IMR-90 (cell line): ENCODE measurements around the gene PPP1R3F. TPM values are rescaled to one million over a fixed set of nuclear protein-coding genes. Genes with fewer than 3 reads are reported as not detected.
"Not testable (repeated sequence)": the region's sequence is repeated elsewhere in the genome, so short reads cannot be mapped to it uniquely, and the experiment has no call there.

Experiments
- ATAC-seq: fragments of 200-7000 bp; cut with Tn5 transposase; 2 replicates; pipeline ENCODE4 v1.9.1; 2020; ENCODE audit warnings: low read depth, mild to moderate bottlenecking, moderate library complexity
- BruUV-seq: library from RNA; stranded (reverse); fragments of 400-500 nt; replicated peaks from 2 replicates; lab custom pipeline; 2021; lab: Mats Ljungman, UMichigan
- CTCF ChIA-PET: fragments of 300-600 bp; formaldehyde crosslinking; extraction: SDS; loops from one replicate; lab custom pipeline; 2021; ENCODE audit warnings: antibody characterized with exemption; lab: Yijun Ruan, JAX
- POLR2A ChIA-PET: fragments of 300-600 bp; sonication (Branson Sonifier 250); formaldehyde crosslinking; loops from one replicate; lab custom pipeline; 2022; ENCODE audit warnings: antibody characterized with exemption; ENCODE audit not compliant: unreplicated experiment; lab: Charles Lee
- DNase-seq: peaks from one replicate; pipeline ENCODE4 v3.0.0; 2013
- H2AFZ ChIP-seq: replicated peaks from 2 replicates; pipeline ENCODE3; 2013; ENCODE audit warnings: low read length, mild to moderate bottlenecking; ENCODE audit not compliant: poor library complexity
- H2AK5ac ChIP-seq: 2 replicates; pipeline ENCODE4 v1.6.1; 2013; ENCODE audit warnings: low read depth, low read length, inconsistent platforms
- H2AK9ac ChIP-seq: replicated peaks from 2 replicates; pipeline ENCODE3; 2013; ENCODE audit warnings: mild to moderate bottlenecking, low read depth, low read length, moderate library complexity; ENCODE audit not compliant: poor library complexity
- H2BK120ac ChIP-seq: 2 replicates; pipeline ENCODE4 v1.6.1; 2013; ENCODE audit warnings: low read depth, low read length, inconsistent platforms
- H2BK15ac ChIP-seq: 3 replicates; pipeline ENCODE4 v1.6.1; 2013; ENCODE audit warnings: low read depth, low read length, inconsistent platforms
- H2BK20ac ChIP-seq: 2 replicates; pipeline ENCODE4 v1.6.1; 2013; ENCODE audit warnings: low read depth, mild to moderate bottlenecking, inconsistent platforms, low read length, moderate library complexity
- H2BK5ac ChIP-seq: 2 replicates; pipeline ENCODE4 v1.6.1; 2013; ENCODE audit warnings: mild to moderate bottlenecking, low read depth, low read length, inconsistent platforms; ENCODE audit not compliant: poor library complexity, severe bottlenecking
- H3K14ac ChIP-seq: replicated peaks from 2 replicates; pipeline ENCODE4 v1.6.1; 2013; ENCODE audit warnings: low read depth, low read length, inconsistent platforms
- H3K18ac ChIP-seq: 2 replicates; pipeline ENCODE4 v1.6.1; 2013; ENCODE audit warnings: low read depth, low read length, control low read depth
- H3K23ac ChIP-seq: 2 replicates; pipeline ENCODE4 v1.6.1; 2013; ENCODE audit warnings: low read depth, low read length, inconsistent platforms
- H3K27ac ChIP-seq: 2 replicates; pipeline ENCODE4 v1.5.1; 2013; ENCODE audit warnings: mild to moderate bottlenecking, control low read depth, low read length; ENCODE audit not compliant: insufficient read depth
- H3K27me3 ChIP-seq: 2 replicates; pipeline ENCODE4 v1.6.1; 2013; ENCODE audit warnings: low read length; ENCODE audit not compliant: control insufficient read depth, insufficient read depth
- H3K36me3 ChIP-seq: 2 replicates; pipeline ENCODE4 v1.6.1; 2013; ENCODE audit warnings: low read length, mixed read lengths; ENCODE audit not compliant: control insufficient read depth, insufficient read depth
- H3K4ac ChIP-seq: 2 replicates; pipeline ENCODE4 v1.6.1; 2013; ENCODE audit warnings: low read depth, low read length, inconsistent platforms
- H3K4me1 ChIP-seq: 2 replicates; pipeline ENCODE4 v1.6.1; 2013; ENCODE audit warnings: low read length, mixed read lengths; ENCODE audit not compliant: control insufficient read depth, insufficient read depth
- H3K4me2 ChIP-seq: 2 replicates; pipeline ENCODE4 v1.6.1; 2013; ENCODE audit warnings: low read depth, mild to moderate bottlenecking, control low read depth, low read length, moderate library complexity
- H3K4me3 ChIP-seq: 2 replicates; pipeline ENCODE4 v1.5.1; 2013; ENCODE audit warnings: low read depth, mild to moderate bottlenecking, control low read depth, low read length, moderate library complexity; ENCODE audit not compliant: insufficient read depth
- H3K56ac ChIP-seq: 2 replicates; pipeline ENCODE4 v1.6.1; 2013; ENCODE audit warnings: low read length, inconsistent platforms; ENCODE audit not compliant: insufficient read depth; ENCODE audit errors: extremely low read depth
- H3K79me1 ChIP-seq, 2 experiments: 2 replicates each; pipeline ENCODE4 v1.6.1; 2013; ENCODE audit warnings: low read length in 2 of 2, inconsistent platforms in 1 of 2, low read depth in 1 of 2
- H3K9ac ChIP-seq: 2 replicates; pipeline ENCODE4 v1.6.1; 2013; ENCODE audit warnings: low read depth, low read length, control low read depth
- H3K9me1 ChIP-seq: 2 replicates; pipeline ENCODE4 v1.6.1; 2013; ENCODE audit warnings: low read length, inconsistent platforms; ENCODE audit not compliant: insufficient read depth
- H3K9me3 ChIP-seq: 2 replicates; pipeline ENCODE4 v1.6.1; 2013; ENCODE audit warnings: low read length; ENCODE audit not compliant: control insufficient read depth, insufficient read depth
- H4K20me1 ChIP-seq: 2 replicates; pipeline ENCODE4 v1.6.1; 2013; ENCODE audit warnings: low read length, inconsistent platforms; ENCODE audit not compliant: insufficient read depth
- H4K5ac ChIP-seq: 2 replicates; pipeline ENCODE4 v1.6.1; 2013; ENCODE audit warnings: mild to moderate bottlenecking, low read depth, low read length, control low read depth
- H4K8ac ChIP-seq, 2 experiments: 2 replicates each; pipeline ENCODE4 v1.6.1; 2013; ENCODE audit warnings: low read depth in 2 of 2, low read length in 2 of 2, control low read depth in 1 of 2, inconsistent platforms in 1 of 2
- H4K91ac ChIP-seq: 2 replicates; pipeline ENCODE4 v1.6.1; 2013; ENCODE audit warnings: low read depth, low read length, inconsistent platforms; ENCODE audit not compliant: insufficient read depth
- CHD1 ChIP-seq: IDR thresholded peaks from 2 replicates; pipeline ENCODE4 v1.6.1; 2012; ENCODE audit warnings: low read depth, low read length, improper control_type of control experiment
- MAZ ChIP-seq: IDR thresholded peaks from 2 replicates; pipeline ENCODE4 v1.6.1; 2012; ENCODE audit warnings: low read depth, mild to moderate bottlenecking, low read length, improper control_type of control experiment, moderate library complexity, borderline replicate concordance
- RFX5 ChIP-seq: IDR thresholded peaks from 2 replicates; pipeline ENCODE4 v1.8.0; 2012; ENCODE audit warnings: low read depth, mild to moderate bottlenecking, low read length, moderate library complexity
- WGBS, 2 experiments: methylation state at CpG; one replicate each; pipeline versions ENCODE4 v1.1.5 to v1.1.7; 2013; ENCODE audit warnings: missing lambda C conversion rate in 2 of 2; ENCODE audit not compliant: insufficient read length in 1 of 2; ENCODE audit errors: extremely low coverage in 2 of 2; 5-methylcytosine and 5-hydroxymethylcytosine counted together
- dilution Hi-C: fragments of 300-500 bp; cut with HindIII; formaldehyde crosslinking; loops from one replicate; pipeline ENCODE4 v1.14.3; 2018; ENCODE audit warnings: low sequenced_read_pairs; ENCODE audit not compliant: unreplicated experiment
- in situ Hi-C: fragments of 300-500 bp; cut with MboI; formaldehyde crosslinking; loops from 3 replicates; pipeline ENCODE4 v1.14.3; 2019; ENCODE audit warnings: low sequenced_read_pairs, inconsistent platforms, mixed read lengths
- intact Hi-C: fragments of 100-400 bp; cut with micrococcal nuclease; formaldehyde crosslinking; loops from 2 replicates; pipeline ENCODE4 v1.10.0; 2022
- polyA plus RNA-seq, 3 experiments: library from polyadenylated mRNA; depleted of rRNA; stranded (reverse); fragments of >200 nt; gene quantifications; 2 replicates each; pipeline ENCODE4 v1.2.3, GENCODE V29; 2012; ENCODE audit warnings: low replicate concordance in 1 of 3
- total RNA-seq: library from RNA; depleted of rRNA; stranded (reverse); fragments of >200 nt; gene quantifications from 2 replicates; pipeline ENCODE4 v1.2.3, GENCODE V29; 2012
- TF ChIP-seq, protein P1 (sequence below): conservative IDR thresholded peaks from 2 replicates; pipeline ENCODE4 v1.5.1; 2012; ENCODE audit warnings: mild to moderate bottlenecking, low read depth, low read length, improper control_type of control experiment

PPP1R3F gene
- total and polyA plus RNA-seq, 2 of the 4 experiments (the other 2 are of a cell fraction), result 0.72 to 1.7 TPM

DNA sequence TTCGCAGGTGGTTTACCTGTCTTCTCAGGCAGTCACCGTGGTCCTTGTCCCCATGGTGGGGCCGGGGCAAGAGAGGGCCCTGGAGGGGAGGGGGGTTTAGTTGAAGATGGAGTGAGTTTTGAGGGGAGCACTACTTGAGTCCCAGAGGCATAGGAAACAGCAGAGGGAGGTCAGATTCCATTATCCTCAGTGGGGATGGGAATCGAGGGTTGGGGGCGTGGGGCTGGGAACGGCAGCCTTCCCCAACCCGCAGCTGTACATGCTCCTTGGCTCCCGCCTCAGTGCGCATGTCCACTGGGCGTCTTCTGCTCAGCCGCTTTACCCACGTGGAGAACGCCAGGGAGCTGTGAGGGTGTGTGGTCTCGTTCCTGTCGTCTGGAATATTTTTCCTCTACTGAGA lies 33.8 kb downstream of the PPP1R3F start, which contains the start of gene GAGE10:
Gene GAGE10 (plus strand): TSS at position 301 of the 400 bp plus-strand sequence. CDS start 1,214 bp downstream, outside the sequence.
- Histone ChIP-seq H3K18ac (no peak within 1 kb of the TSS), H3K4me3 (no peak within 1 kb of the TSS), H3K23ac (no peak within 1 kb of the TSS), H4K91ac (no peak within 1 kb of the TSS), H2BK15ac (no peak within 1 kb of the TSS), H4K20me1 (no peaks in the 10 kb centered on the region), H3K14ac (no peak within 1 kb of the TSS), H3K79me1 (no peaks in the 10 kb centered on the region), H3K4ac (no peak within 1 kb of the TSS), H3K56ac (no peak within 1 kb of the TSS), H3K27me3 (peaks cover 3% of the 10 kb centered on the region; the same call in 1 of the 2 replicates), H4K5ac (no peak within 1 kb of the TSS), H3K27ac (no peak within 1 kb of the TSS), H2BK120ac (no peak within 1 kb of the TSS), H3K36me3 (no peaks in the 10 kb centered on the region), H3K4me1 (no peaks in the 10 kb centered on the region), H3K9me1 (no peaks in the 10 kb centered on the region), H3K9ac (no peak within 1 kb of the TSS), H2BK20ac (no peak within 1 kb of the TSS), H2AK5ac (no peak within 1 kb of the TSS), H2AK9ac (no peak within 1 kb of the TSS), H3K9me3 (no peaks in the 10 kb centered on the region), H2AFZ (no peak within 1 kb of the TSS), H2BK5ac (no peak within 1 kb of the TSS), H4K8ac (no peak within 1 kb of the TSS), H3K4me2 (no peak within 1 kb of the TSS)
- intact Hi-C loops, result no loop called here
- WGBS, 2 experiments, result 73% methylated on average over 3 of the region's 15 CpGs; no CpG with 5 or more reads in 1 of the 2 experiments
- BruUV-seq, result no TSS peak
- no peak for TF ChIP-seq RFX5
- TF ChIP-seq, protein P1, sequence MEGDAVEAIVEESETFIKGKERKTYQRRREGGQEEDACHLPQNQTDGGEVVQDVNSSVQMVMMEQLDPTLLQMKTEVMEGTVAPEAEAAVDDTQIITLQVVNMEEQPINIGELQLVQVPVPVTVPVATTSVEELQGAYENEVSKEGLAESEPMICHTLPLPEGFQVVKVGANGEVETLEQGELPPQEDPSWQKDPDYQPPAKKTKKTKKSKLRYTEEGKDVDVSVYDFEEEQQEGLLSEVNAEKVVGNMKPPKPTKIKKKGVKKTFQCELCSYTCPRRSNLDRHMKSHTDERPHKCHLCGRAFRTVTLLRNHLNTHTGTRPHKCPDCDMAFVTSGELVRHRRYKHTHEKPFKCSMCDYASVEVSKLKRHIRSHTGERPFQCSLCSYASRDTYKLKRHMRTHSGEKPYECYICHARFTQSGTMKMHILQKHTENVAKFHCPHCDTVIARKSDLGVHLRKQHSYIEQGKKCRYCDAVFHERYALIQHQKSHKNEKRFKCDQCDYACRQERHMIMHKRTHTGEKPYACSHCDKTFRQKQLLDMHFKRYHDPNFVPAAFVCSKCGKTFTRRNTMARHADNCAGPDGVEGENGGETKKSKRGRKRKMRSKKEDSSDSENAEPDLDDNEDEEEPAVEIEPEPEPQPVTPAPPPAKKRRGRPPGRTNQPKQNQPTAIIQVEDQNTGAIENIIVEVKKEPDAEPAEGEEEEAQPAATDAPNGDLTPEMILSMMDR, result no peak
- TF ChIP-seq MAZ, result no peak
- TF ChIP-seq CHD1, result no peak
- ATAC-seq (no peak), DNase-seq (no peak)
- CTCF ChIA-PET, result no interaction called here
- POLR2A ChIA-PET, result no interaction called here
- in situ Hi-C loops, result no loop called here
- dilution Hi-C loops, result no loop called here

- H4K5ac ChIP-seq, H3K79me1 ChIP-seq, H3K18ac ChIP-seq, H3K4me2 ChIP-seq, H3K9ac ChIP-seq, H3K4me1 ChIP-seq, H3K27me3 ChIP-seq, H2BK20ac ChIP-seq, in situ Hi-C loops, BruUV-seq, H2BK120ac ChIP-seq, POLR2A ChIA-PET, H2AK9ac ChIP-seq, H4K91ac ChIP-seq, H3K36me3 ChIP-seq, dilution Hi-C loops, H3K4me3 ChIP-seq, H3K14ac ChIP-seq, H2BK5ac ChIP-seq, DNase-seq, H2BK15ac ChIP-seq, H3K9me1 ChIP-seq, H3K27ac ChIP-seq, H4K8ac ChIP-seq, intact Hi-C loops, H3K4ac ChIP-seq, H3K56ac ChIP-seq, H3K23ac ChIP-seq, H4K20me1 ChIP-seq, CTCF ChIA-PET, H2AFZ ChIP-seq, H2AK5ac ChIP-seq, H3K9me3 ChIP-seq, ATAC-seq: not testable (repeated sequence)
- no CpG with 5 or more reads among the region's 2 CpGs for WGBS, 2 experiments
These were observed 38.2 kb downstream of the PPP1R3F start for GRCh38 chrX:49307775-49308174.
